Nephron progenitor cell (in vitro differentiated cells): ENCODE results near the gene ADAMTS15.

Source experiments
- DNase-seq: peaks from one replicate; pipeline ENCODE4 v3.0.0; 2021
- H3K27ac Mint-ChIP-seq: 2 replicates; pipeline ENCODE4 v1.8.0; 2021; ENCODE audit warnings: mild to moderate bottlenecking, moderate library complexity, mixed read lengths
- H3K27me3 Mint-ChIP-seq: 2 replicates; pipeline ENCODE4 v1.8.0; 2021; ENCODE audit warnings: mild to moderate bottlenecking, low read depth, mixed read lengths; ENCODE audit not compliant: poor library complexity
- H3K36me3 Mint-ChIP-seq: 2 replicates; pipeline ENCODE4 v1.8.0; 2021; ENCODE audit warnings: low read depth, mixed read lengths
- H3K4me1 Mint-ChIP-seq: 2 replicates; pipeline ENCODE4 v1.8.0; 2021; ENCODE audit warnings: mixed read lengths
- H3K4me3 Mint-ChIP-seq: 2 replicates; pipeline ENCODE4 v1.8.0; 2021; ENCODE audit warnings: mild to moderate bottlenecking, moderate library complexity, mixed read lengths
- H3K9me3 Mint-ChIP-seq: 2 replicates; pipeline ENCODE4 v1.8.0; 2021; ENCODE audit warnings: mild to moderate bottlenecking, moderate library complexity, mixed read lengths
- TF ChIP-seq, protein P1 (sequence below): fragments of 200-600 bp; sonication (generic); IDR thresholded peaks from 2 replicates; pipeline ENCODE4 v1.5.0; 2021; ENCODE audit warnings: antibody characterized with exemption

ADAMTS15 gene

DNA sequence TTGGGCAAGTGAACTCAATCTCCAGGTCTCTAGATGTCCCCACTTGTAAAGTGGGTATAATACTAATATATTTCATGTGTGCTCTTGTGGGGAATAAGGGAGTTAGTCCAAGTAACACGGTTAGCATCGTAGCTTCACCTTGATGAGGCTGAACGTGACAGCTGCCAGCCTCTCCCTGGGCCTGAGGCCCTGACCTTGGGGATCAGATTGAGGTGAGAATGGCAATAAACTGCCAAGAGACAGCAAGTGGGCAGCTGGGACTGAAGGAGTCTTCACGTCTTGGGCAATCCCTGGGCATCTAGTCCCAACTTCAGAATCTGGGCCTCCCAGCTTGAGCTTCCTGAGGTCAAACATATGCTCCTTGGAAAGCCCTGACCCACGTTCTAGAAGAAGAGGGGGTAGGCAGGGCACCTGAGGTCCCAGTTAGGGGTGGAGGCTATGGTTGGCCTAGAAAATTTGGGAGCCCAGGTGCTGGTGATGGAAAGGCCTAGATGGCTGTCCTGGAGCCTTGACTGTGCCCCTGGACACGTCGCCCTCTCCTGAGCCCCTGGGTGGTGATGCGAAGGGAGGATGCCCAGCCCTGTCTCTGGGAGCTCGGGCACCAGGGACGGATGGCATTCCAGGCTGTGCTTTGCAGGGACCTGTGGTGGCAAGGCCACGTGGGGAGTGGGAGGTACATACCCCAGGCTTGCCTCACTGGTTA, 23.4 kb downstream of the ADAMTS15 start:
- DNase-seq, result no peak
- Mint-ChIP-seq H3K4me3 (no peak overlapping the region), H3K36me3 (peaks cover 22% of the 10 kb centered on the region)

DNA sequence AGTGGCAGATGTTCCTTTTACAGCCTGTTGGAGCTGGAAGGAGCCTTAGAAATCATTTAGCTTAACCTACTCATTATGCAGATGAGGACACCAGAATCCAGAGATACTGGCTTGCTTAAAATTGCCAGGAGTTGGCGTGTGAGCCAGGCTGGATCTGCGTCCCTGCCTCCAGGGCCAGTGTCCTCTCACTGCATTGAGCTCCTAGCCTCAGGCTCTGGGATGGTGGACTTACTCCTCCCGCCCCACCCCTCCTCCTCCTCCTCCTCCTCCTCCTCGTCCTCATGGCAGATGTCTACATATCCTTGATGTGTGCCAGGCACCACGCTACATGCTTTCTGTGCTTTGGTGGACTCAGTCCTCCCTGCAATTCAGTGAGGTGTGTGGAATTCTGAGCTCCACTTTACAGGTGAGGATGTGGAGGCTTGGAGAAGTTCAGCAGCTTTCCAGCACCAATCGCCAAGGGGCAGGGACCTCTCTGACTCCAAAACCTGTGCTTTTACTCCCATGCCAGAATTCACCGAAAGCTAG, 24.1 kb downstream of the ADAMTS15 start:
- TF ChIP-seq, protein P1, sequence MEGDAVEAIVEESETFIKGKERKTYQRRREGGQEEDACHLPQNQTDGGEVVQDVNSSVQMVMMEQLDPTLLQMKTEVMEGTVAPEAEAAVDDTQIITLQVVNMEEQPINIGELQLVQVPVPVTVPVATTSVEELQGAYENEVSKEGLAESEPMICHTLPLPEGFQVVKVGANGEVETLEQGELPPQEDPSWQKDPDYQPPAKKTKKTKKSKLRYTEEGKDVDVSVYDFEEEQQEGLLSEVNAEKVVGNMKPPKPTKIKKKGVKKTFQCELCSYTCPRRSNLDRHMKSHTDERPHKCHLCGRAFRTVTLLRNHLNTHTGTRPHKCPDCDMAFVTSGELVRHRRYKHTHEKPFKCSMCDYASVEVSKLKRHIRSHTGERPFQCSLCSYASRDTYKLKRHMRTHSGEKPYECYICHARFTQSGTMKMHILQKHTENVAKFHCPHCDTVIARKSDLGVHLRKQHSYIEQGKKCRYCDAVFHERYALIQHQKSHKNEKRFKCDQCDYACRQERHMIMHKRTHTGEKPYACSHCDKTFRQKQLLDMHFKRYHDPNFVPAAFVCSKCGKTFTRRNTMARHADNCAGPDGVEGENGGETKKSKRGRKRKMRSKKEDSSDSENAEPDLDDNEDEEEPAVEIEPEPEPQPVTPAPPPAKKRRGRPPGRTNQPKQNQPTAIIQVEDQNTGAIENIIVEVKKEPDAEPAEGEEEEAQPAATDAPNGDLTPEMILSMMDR, result no peak
- no peak overlapping the region for H3K4me3 Mint-ChIP-seq
- no peak overlapping the region for H3K27ac Mint-ChIP-seq
- no peak for DNase-seq
- H3K9me3 Mint-ChIP-seq, result no peaks in the 10 kb centered on the region
- peaks cover 22% of the 10 kb centered on the region for H3K36me3 Mint-ChIP-seq
- peaks cover 3% of the 10 kb centered on the region for H3K27me3 Mint-ChIP-seq
- peaks cover 4% of the 10 kb centered on the region for H3K4me1 Mint-ChIP-seq

More for the DNA sequence above, 23.4 kb downstream of the ADAMTS15 start:
- H3K27ac Mint-ChIP-seq, result no peak overlapping the region
- H3K4me1 Mint-ChIP-seq, result peaks cover 4% of the 10 kb centered on the region
- H3K27me3 Mint-ChIP-seq, result peaks cover 3% of the 10 kb centered on the region
- no peaks in the 10 kb centered on the region for H3K9me3 Mint-ChIP-seq
- TF ChIP-seq, protein P1, result no peak

DNA sequence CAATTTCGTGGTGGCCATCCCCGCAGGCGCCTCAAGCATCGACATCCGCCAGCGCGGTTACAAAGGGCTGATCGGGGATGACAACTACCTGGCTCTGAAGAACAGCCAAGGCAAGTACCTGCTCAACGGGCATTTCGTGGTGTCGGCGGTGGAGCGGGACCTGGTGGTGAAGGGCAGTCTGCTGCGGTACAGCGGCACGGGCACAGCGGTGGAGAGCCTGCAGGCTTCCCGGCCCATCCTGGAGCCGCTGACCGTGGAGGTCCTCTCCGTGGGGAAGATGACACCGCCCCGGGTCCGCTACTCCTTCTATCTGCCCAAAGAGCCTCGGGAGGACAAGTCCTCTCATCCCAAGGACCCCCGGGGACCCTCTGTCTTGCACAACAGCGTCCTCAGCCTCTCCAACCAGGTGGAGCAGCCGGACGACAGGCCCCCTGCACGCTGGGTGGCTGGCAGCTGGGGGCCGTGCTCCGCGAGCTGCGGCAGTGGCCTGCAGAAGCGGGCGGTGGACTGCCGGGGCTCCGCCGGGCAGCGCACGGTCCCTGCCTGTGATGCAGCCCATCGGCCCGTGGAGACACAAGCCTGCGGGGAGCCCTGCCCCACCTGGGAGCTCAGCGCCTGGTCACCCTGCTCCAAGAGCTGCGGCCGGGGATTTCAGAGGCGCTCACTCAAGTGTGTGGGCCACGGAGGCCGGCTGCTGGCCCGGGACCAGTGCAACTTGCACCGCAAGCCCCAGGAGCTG, 24.8 kb downstream of the ADAMTS15 start:
- Mint-ChIP-seq H3K27ac (no peak overlapping the region), H3K36me3 (peaks cover 16% of the 10 kb centered on the region), H3K9me3 (no peaks in the 10 kb centered on the region), H3K4me3 (no peak overlapping the region), H3K4me1 (peaks cover 4% of the 10 kb centered on the region), H3K27me3 (no peaks in the 10 kb centered on the region)
- TF ChIP-seq, protein P1, result no peak
- peak; percentile 32 for DNase-seq

DNA sequence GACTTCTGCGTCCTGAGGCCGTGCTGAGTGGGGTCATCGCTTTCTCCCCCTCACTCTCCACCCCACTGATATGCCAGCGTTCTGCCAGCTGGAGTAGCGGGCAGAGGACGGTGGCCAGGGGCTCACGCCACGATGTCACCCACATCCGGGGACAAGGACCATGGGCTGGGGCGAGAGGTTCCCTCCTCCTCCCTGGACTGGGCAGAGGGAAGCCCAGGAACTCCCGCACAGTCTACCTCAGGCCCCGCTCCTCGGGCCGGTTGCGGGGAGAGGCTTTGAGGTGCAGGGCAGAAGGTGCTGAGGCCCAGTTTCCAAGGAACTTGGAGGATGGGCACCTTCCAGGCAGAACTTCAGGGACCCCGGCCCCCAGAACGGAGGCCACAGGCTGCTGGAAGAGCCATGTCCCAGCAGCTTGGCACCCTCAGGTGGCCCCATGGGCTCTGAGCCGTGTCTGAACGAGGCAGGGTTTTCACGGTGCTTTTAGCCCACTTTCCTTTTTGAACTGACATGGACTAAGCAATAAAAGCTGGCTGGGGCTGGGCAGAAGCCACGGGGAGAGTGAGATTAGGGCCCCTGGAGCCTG, 25.4 kb downstream of the ADAMTS15 start:
- peaks cover 4% of the 10 kb centered on the region for H3K4me1 Mint-ChIP-seq
- TF ChIP-seq, protein P1, result no peak
- H3K4me3 Mint-ChIP-seq, result no peak overlapping the region
- no peaks in the 10 kb centered on the region for H3K9me3 Mint-ChIP-seq
- H3K27ac Mint-ChIP-seq, result no peak overlapping the region
- peaks cover 16% of the 10 kb centered on the region for H3K36me3 Mint-ChIP-seq
- no peaks in the 10 kb centered on the region for H3K27me3 Mint-ChIP-seq
- DNase-seq, result no peak

DNA sequence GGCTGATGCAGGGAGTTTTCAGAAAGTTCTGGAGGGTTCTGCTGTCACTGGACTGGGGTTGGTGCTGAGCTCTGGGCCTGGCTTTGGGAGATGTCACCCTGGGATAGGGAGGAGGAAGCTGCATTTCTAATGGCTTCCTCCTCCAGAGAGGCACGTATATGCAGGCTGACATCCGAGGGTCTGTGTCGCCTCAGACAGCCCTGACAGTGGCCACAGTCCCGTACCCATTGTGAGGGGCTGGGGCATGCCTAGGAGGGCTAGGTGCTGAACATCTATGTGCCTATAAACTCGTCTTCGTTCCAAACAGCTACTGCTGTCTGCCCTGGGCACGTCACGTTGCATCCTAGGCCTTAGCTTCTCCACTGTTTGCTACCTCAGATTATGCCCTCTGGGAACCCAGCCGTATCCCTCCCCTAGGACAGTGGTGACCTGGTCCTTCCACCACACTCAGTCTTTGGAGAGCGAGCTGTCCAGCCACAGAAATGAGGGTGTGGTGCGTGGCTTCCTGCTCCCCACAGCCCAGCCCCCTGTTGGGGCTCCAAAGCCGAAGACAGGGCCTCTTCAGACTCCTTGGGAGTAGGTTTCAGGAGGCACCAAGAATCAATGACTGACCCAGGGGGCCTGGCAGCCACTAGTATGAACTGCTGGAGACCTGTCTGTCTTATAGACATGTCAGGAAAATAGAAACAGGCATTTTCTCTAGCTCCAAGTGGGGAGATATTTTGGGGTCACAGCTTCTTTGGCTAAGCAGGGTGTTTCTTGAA, 26.4 kb downstream of the ADAMTS15 start:
- H3K27ac Mint-ChIP-seq, result no peak overlapping the region

More for the DNA sequence above, 26.4 kb downstream of the ADAMTS15 start:
- peaks cover 4% of the 10 kb centered on the region for H3K4me1 Mint-ChIP-seq
- H3K36me3 Mint-ChIP-seq, result peaks cover 16% of the 10 kb centered on the region
- H3K4me3 Mint-ChIP-seq, result no peak overlapping the region
- no peak for DNase-seq
- TF ChIP-seq, protein P1, result no peak
- H3K27me3 Mint-ChIP-seq, result no peaks in the 10 kb centered on the region
- no peaks in the 10 kb centered on the region for H3K9me3 Mint-ChIP-seq
